ENCODE measurements around the gene KIFAP3. TPM values are rescaled to one million over a fixed set of nuclear protein-coding genes. Genes with fewer than 3 reads are reported as not detected.

KIFAP3 gene
- total and polyA plus RNA-seq, 2 experiments from 2014 or later: 60.6 to 75.8 TPM

- H3K4me1 ChIP-seq (ENCODE audit: low read depth): no peaks in the 10 kb centered on the region
- H3K27me3 ChIP-seq: no peaks in the 10 kb centered on the region
- H3K4me3 ChIP-seq: no peak overlapping the region
- H3K9me3 ChIP-seq (ENCODE audit: low read depth): no peaks in the 10 kb centered on the region
- H3K36me3 ChIP-seq: no peaks in the 10 kb centered on the region
- no peak overlapping the region for H3K27ac ChIP-seq
- no peak for TF ChIP-seq CTCF (IDR thresholded peaks at IDR 0.05; ENCODE audit: low read depth, low read length)
- no peak for DNase-seq (ENCODE audit: low read depth in 1 of 2, low spot score in 1 of 2)
These were observed 129.3 kb downstream of the KIFAP3 start for GRCh38 chr1:169945181-169945580.

GRCh38 chr1:169944621-169945020 lies 129.9 kb downstream of the KIFAP3 start:
- no peak for TF ChIP-seq CTCF (IDR thresholded peaks at IDR 0.05; ENCODE audit: low read depth, low read length)
- H3K4me1 ChIP-seq (ENCODE audit: low read depth): no peaks in the 10 kb centered on the region
- no peak for DNase-seq (ENCODE audit: low read depth in 1 of 2, low spot score in 1 of 2)

GRCh38 chr1:169943963-169944526 lies 130.4 kb downstream of the KIFAP3 start:
- no peak for TF ChIP-seq CTCF (IDR thresholded peaks at IDR 0.05; ENCODE audit: low read depth, low read length)
- no peaks in the 10 kb centered on the region for H3K27me3 ChIP-seq
- no peaks in the 10 kb centered on the region for H3K9me3 ChIP-seq (ENCODE audit: low read depth)
- no peak for DNase-seq (ENCODE audit: low read depth in 1 of 2, low spot score in 1 of 2)
- no peaks in the 10 kb centered on the region for H3K36me3 ChIP-seq
- no peaks in the 10 kb centered on the region for H3K4me1 ChIP-seq (ENCODE audit: low read depth)
- no peak overlapping the region for H3K27ac ChIP-seq
- H3K4me3 ChIP-seq: no peak overlapping the region

More at GRCh38 chr1:169944621-169945020, 129.9 kb downstream of the KIFAP3 start:
- H3K36me3 ChIP-seq: no peaks in the 10 kb centered on the region
- H3K9me3 ChIP-seq (ENCODE audit: low read depth): no peaks in the 10 kb centered on the region
- H3K27ac ChIP-seq: no peak overlapping the region
- H3K27me3 ChIP-seq: no peaks in the 10 kb centered on the region
- H3K4me3 ChIP-seq: no peak overlapping the region

GRCh38 chr1:169941982-169942830 lies 132.3 kb downstream of the KIFAP3 start:
- Histone ChIP-seq H3K36me3 (no peaks in the 10 kb centered on the region), H3K27me3 (no peaks in the 10 kb centered on the region), H3K27ac (no peak overlapping the region), H3K9me3 (ENCODE audit: low read depth) (no peaks in the 10 kb centered on the region), H3K4me3 (no peak overlapping the region), H3K4me1 (ENCODE audit: low read depth) (no peaks in the 10 kb centered on the region)
- DNase-seq (ENCODE audit: low read depth in 1 of 2, low spot score in 1 of 2): peak in 1 of 2 donors; percentile 15
- TF ChIP-seq CTCF (IDR thresholded peaks at IDR 0.05; ENCODE audit: low read depth, low read length): no peak

GRCh38 chr1:169933984-169934725 lies 140.3 kb downstream of the KIFAP3 start:
- Histone ChIP-seq H3K27ac (no peak overlapping the region), H3K36me3 (no peaks in the 10 kb centered on the region), H3K4me1 (ENCODE audit: low read depth) (peaks cover 20% of the 10 kb centered on the region), H3K4me3 (no peak overlapping the region), H3K27me3 (no peaks in the 10 kb centered on the region), H3K9me3 (ENCODE audit: low read depth) (no peaks in the 10 kb centered on the region)
- TF ChIP-seq CTCF (IDR thresholded peaks at IDR 0.05; ENCODE audit: low read depth, low read length): no peak
- peak in 1 of 2 donors; percentile 38 for DNase-seq (ENCODE audit: low read depth in 1 of 2, low spot score in 1 of 2)
